NCI-H345 (cell line): Measurements from ENCODE around the gene KIF5B.

ENCODE experiments used
- DNase-seq: peaks from one replicate; lab custom pipeline; 2025; lab: John Stamatoyannopoulos, UW

KIF5B gene

DNA sequence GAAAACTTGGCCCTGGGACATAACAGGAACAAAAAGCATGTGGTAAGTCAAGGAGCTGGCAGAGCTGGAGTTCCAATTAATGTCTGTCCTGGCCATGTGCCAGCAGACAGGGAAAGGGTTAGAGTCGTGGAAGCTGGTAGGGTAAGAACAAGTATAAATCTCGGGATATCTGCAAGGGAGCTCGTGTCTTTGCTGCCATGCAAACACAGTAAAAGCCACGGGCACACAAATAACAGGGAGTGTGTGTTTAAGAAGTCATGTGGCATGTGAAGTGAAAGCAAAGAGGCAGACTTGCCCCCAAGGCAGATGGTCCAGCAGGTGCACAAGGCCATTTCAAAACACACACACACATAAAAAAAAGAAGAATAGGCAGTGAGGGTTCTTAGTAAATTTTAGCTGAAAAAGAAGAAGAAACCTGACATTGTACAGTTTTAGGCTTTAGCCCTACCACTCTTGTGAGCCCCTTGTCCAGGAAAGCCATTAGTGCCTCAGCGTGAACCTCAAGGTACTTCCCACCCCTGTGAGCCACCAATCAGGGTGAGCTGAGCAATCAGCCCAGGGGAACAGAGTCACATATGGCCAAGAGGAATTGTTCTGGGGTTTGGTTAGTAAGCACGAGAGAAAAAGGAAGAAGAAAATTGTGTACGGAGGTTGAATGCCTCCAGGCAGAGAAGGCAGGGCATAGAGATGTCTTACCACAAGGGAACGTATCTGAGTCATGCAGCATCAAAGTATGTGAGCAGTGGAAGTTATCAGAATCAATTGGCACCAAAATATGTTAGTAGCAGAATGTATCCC lies 94.7 kb downstream of the KIF5B start:
- DNase-seq: peak; percentile 69

DNA sequence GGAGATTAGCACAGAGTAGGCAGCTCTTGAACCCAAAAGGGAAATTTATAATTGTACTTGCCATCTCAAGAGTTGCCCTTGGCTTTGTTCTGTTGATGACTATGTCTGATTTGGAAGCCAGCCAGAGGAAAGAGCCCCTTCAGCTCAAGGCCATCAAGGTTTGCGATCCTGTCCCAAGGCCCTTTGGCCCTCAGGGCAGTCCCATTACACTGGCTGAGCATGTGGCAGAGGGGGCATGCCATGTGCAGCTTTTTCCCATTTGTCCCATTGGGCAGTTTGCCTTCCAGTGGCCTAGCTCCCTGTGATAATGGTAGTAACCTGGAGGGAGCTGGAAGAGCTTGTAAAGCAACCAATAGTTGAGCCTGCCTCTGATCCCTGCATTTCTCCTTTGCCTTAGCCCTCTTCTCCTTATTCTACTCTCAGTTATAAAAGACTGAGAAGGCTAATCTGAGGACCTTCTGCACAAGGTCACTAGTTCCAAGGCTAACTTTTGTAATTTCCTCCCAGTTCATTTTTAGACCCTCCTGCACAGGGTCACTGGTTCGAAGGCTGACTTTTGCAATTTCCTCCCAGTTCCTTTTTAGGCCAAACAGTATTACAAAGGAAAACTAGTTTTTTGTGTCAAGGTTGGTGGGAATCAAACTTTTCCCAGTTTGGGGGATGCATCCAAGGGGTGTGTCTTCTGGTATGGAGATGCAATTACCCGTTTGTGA lies 96.6 kb downstream of the KIF5B start:
- no peak for DNase-seq
